ENCODE data around the gene DBR1. TPM values are rescaled to one million over a fixed set of nuclear protein-coding genes. Genes with fewer than 3 reads are reported as not detected.

The DBR1 gene
- total RNA-seq = 28.2 TPM

DNA sequence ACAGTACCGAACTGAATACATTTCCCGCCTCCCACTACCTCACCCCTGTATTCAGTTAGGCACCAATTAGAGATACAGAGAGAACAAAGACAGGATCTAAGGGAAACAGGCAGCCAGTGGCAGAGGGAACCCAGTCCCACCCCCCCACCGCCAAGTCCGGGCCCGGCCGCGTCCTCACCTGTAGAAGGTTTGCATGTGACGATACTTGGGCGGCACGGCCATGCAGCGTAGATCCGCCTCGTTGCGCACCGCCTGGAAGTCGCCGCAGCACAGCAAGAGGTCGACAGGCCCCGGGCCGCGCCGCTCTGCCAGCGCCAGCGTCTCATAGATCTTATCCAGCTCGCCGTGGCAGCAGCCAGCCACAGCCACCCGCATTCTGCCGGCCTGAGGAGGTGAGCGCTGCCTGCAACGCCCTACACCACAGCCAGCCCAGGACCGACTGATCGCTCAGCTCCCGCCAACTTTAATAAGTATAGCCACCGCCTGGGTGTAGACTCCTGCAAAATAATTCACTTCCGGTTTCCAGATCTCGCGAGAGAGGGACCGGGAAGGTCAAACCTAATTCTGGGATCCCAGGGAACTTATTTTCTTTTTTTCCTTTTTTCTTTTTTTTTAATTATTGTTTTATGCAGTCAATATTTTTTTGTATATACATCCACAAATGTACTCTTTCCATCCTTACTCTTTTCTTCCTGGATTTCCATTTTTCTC is at the start of gene DBR1:
Gene DBR1, minus strand, starts transcription at position 501 of the 711 bp plus-strand sequence. Its CDS starts 126 bp downstream, at position 375.

GRCh38 chr3:138187296-138188012 is 12.7 kb upstream of the DBR1 start, which contains the start of gene ARMC8:
Gene ARMC8, plus strand, starts transcription at chr3:138187301. Its CDS starts 254 bp downstream, at chr3:138187555.

DNA sequence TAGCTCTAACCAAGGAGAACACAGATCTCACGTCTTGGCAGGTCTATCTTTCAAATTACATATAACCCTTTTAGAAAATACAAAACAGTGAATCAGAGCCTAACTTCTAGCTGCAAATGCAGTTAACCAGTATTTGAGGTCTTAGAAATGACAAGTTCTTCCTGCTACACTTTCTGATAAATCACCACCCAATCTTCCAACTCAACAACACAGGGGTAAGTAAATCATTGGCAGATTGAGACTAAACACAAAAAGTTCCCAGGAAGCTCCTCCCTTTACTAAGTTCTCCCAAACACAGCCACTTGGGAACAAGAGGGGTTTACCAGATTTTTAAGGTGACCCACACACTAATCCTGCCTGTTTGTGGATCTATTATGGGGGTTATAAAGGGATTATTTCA is 42.5 kb downstream of the DBR1 start, which contains the start of gene A4GNT:
Gene A4GNT, minus strand, starts transcription at position 152 of the 400 bp plus-strand sequence. CDS start 1,134 bp downstream, outside the sequence.

GRCh38 chr3:138114988-138115971 is 59.4 kb downstream of the DBR1 start, which contains the start of gene DZIP1L:
Gene DZIP1L, minus strand, starts transcription at chr3:138115608. Its CDS starts 11,637 bp downstream, at chr3:138103971.

Other genes with a start within 250 kb of the DBR1 start
- gene CLDN18, start 164.8 kb downstream of the DBR1 start, total RNA-seq = not detected
- 26.9 TPM for gene DZIP1L, start 59.3 kb downstream of the DBR1 start, total RNA-seq
- gene A4GNT, start 42.5 kb downstream of the DBR1 start, total RNA-seq = not detected
- gene ARMC8, start 12.4 kb upstream of the DBR1 start, total RNA-seq = 145 TPM
- gene NME9, start 154.9 kb upstream of the DBR1 start, total RNA-seq = 4.1 TPM
- gene MRAS, start 173.7 kb upstream of the DBR1 start, total RNA-seq = 64.5 TPM